HG02938 (cell line): Measurements from ENCODE around the gene ACRBP.

ENCODE experiments used
- ATAC-seq: cut with Tn5 transposase; IDR thresholded peaks from one replicate; pipeline ENCODE4 v1.9.1; 2021; ENCODE audit warnings: mild to moderate bottlenecking, moderate library complexity; ENCODE audit not compliant: unreplicated experiment

The ACRBP gene

GRCh38 chr12:6647083-6647604, at the start of gene ACRBP:
Gene ACRBP (minus strand): TSS chr12:6647432. CDS start chr12:6647366, 66 bp downstream.
- ATAC-seq = no peak

- no peak for ATAC-seq
These were observed 48.2 kb upstream of the ACRBP start for GRCh38 chr12:6695313-6696045.

- no peak for ATAC-seq
These were observed 47.5 kb upstream of the ACRBP start for GRCh38 chr12:6694701-6695100.

GRCh38 chr12:6693832-6694355, 46.7 kb upstream of the ACRBP start:
- ATAC-seq = no peak

GRCh38 chr12:6692888-6693287, 45.7 kb upstream of the ACRBP start:
- ATAC-seq = no peak

GRCh38 chr12:6691473-6691872, 44.2 kb upstream of the ACRBP start:
- no peak for ATAC-seq

GRCh38 chr12:6688999-6689882, 42.0 kb upstream of the ACRBP start, which contains the start of gene ZNF384:
Gene ZNF384 (minus strand): TSS chr12:6689375. CDS start chr12:6679520, 9,855 bp downstream.
- ATAC-seq = peak; percentile 87

GRCh38 chr12:6688543-6688998, 41.3 kb upstream of the ACRBP start:
- peak; percentile 2 for ATAC-seq

GRCh38 chr12:6685814-6686213, 38.6 kb upstream of the ACRBP start:
- ATAC-seq = no peak

GRCh38 chr12:6684609-6685008, 37.4 kb upstream of the ACRBP start:
- ATAC-seq = no peak

- no peak for ATAC-seq
These were observed 29.7 kb upstream of the ACRBP start for GRCh38 chr12:6676962-6677361.

GRCh38 chr12:6672143-6672542, 24.9 kb upstream of the ACRBP start:
- no peak for ATAC-seq

- no peak for ATAC-seq
These were observed 20.5 kb upstream of the ACRBP start for GRCh38 chr12:6667559-6668210.

GRCh38 chr12:6666211-6666610, 19.0 kb upstream of the ACRBP start:
- ATAC-seq = no peak

- no peak for ATAC-seq
These were observed 17.7 kb upstream of the ACRBP start for GRCh38 chr12:6664902-6665301.

GRCh38 chr12:6662906-6663742, 15.9 kb upstream of the ACRBP start, which contains the start of gene ING4:
Gene ING4 (minus strand): TSS chr12:6663119. CDS start chr12:6663101, 18 bp downstream.
- peak; percentile 97 for ATAC-seq

GRCh38 chr12:6662602-6662905, 15.3 kb upstream of the ACRBP start:
- no peak for ATAC-seq

GRCh38 chr12:6653987-6654386, 6.8 kb upstream of the ACRBP start:
- no peak for ATAC-seq

GRCh38 chr12:6653342-6653741, 6.1 kb upstream of the ACRBP start:
- no peak for ATAC-seq

GRCh38 chr12:6652391-6652790, 5.2 kb upstream of the ACRBP start:
- ATAC-seq = no peak
